MV-4-11 (cell line): ENCODE results near the gene LPP.
A peak's percentile ranks its signal among the peaks of the same experiment; 100 is the strongest.
"Not testable (repeated sequence)": the region's sequence is repeated elsewhere in the genome, so short reads cannot be mapped to it uniquely, and the experiment has no call there.

Experiments
- DNase-seq: peaks from one replicate; lab custom pipeline; 2025; lab: John Stamatoyannopoulos, UW

LPP gene

GRCh38 chr3:188631291-188632010 is 477.5 kb downstream of the LPP start:
- no peak for DNase-seq

GRCh38 chr3:188633206-188633605 is 479.2 kb downstream of the LPP start:
- DNase-seq: no peak

- DNase-seq: no peak
Measured at GRCh38 chr3:188634285-188634684, 480.3 kb downstream of the LPP start.

- DNase-seq: no peak
Measured at GRCh38 chr3:188635258-188636042, 481.5 kb downstream of the LPP start.

- not testable (repeated sequence) for DNase-seq
Measured at GRCh38 chr3:188636292-188636691, 482.3 kb downstream of the LPP start.

GRCh38 chr3:188641076-188641475 is 487.1 kb downstream of the LPP start:
- DNase-seq: no peak

GRCh38 chr3:188643736-188644135 is 489.8 kb downstream of the LPP start:
- no peak for DNase-seq

GRCh38 chr3:188646592-188646991 is 492.6 kb downstream of the LPP start:
- peak; percentile 74 for DNase-seq

- no peak for DNase-seq
Measured at GRCh38 chr3:188647237-188647636, 493.3 kb downstream of the LPP start.

GRCh38 chr3:188649521-188649920 is 495.6 kb downstream of the LPP start:
- no peak for DNase-seq

- DNase-seq: peak; percentile 54
Measured at GRCh38 chr3:188656196-188656982, 502.4 kb downstream of the LPP start.

- no peak for DNase-seq
Measured at GRCh38 chr3:188658606-188659005, 504.6 kb downstream of the LPP start.

- DNase-seq: no peak
Measured at GRCh38 chr3:188659449-188660090, 505.6 kb downstream of the LPP start.

GRCh38 chr3:188660415-188660814 is 506.5 kb downstream of the LPP start:
- DNase-seq: no peak

- no peak for DNase-seq
Measured at GRCh38 chr3:188661806-188662205, 507.8 kb downstream of the LPP start.

- DNase-seq: no peak
Measured at GRCh38 chr3:188662214-188662613, 508.3 kb downstream of the LPP start.

GRCh38 chr3:188662795-188663194 is 508.8 kb downstream of the LPP start:
- no peak for DNase-seq

GRCh38 chr3:188663839-188664238 is 509.9 kb downstream of the LPP start:
- no peak for DNase-seq

- peak; percentile 21 for DNase-seq
Measured at GRCh38 chr3:188664795-188665194, 510.8 kb downstream of the LPP start.

GRCh38 chr3:188667926-188668325 is 514.0 kb downstream of the LPP start:
- no peak for DNase-seq

- DNase-seq: no peak
Measured at GRCh38 chr3:188670446-188670845, 516.5 kb downstream of the LPP start.

- DNase-seq: peak; percentile 7
Measured at GRCh38 chr3:188671971-188672370, 518.0 kb downstream of the LPP start.
